HG03378 (cell line): ENCODE results near the gene KCNK1.

Experiments
- ATAC-seq: cut with Tn5 transposase; IDR thresholded peaks from one replicate; pipeline ENCODE4 v1.9.1; 2021; ENCODE audit warnings: mild to moderate bottlenecking, moderate library complexity; ENCODE audit not compliant: unreplicated experiment

Gene KCNK1

GRCh38 chr1:233613252-233614172 lies at the start of gene KCNK1:
Gene KCNK1, plus strand, starts transcription at chr1:233614106. Its CDS starts 66 bp downstream, at chr1:233614172.
- ATAC-seq: no peak

DNA sequence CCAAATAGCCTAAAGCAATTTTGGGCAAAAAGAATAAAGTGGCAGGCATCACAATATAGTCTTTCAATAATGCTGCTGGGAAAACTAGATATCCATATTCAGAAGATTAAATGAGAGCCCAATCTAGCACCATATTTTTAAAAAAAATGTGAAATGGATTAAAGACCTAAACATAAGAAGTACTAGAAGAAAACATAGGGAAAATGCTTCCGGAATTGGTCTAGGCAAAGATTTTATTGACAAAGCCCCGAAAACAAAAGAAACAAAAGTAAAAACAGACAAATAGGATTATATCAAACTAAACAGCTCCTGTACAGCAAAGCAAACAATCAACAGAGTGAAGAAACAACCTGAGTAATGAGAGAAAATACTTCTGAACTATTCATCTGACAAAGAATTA lies 48.6 kb upstream of the KCNK1 start:
- ATAC-seq: no peak

DNA sequence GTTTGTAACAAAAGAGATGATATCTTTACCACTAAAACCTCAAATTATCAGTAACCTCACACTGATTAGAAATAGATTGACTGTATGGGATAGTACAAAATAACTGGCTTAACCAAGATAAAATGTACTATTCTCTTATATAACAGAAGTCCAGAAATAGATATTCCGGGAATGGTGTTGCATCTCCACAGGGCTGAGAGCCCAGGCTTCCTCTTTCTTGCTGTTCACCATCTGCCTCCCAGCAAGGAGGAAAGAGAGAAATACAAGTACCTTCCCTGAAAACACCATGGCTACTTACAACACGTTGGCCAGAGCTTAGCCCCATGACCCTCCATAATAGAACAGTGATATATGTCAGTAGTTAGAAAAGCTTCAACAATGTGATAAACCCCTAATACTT lies 47.0 kb upstream of the KCNK1 start:
- no peak for ATAC-seq

DNA sequence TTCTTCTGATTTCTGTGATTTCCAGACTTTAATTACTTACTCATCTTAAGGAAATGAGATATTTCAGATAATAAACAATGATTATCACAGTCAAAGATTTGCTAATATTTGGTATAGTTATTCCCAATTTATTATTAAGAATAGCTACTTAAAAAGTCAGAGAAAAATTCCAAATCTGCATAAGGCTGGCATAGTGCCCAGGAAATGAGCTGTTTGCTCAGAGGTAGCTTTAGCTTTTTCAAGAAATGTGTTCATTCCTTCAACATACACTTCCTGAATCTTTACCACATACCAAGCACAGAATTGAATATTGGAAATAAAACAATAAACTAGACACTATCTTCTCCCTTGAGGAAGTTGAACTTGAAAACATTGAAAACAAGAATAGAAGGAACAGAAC lies 44.3 kb upstream of the KCNK1 start:
- no peak for ATAC-seq

- no peak for ATAC-seq
Observed at GRCh38 chr1:233570216-233570615, 43.7 kb upstream of the KCNK1 start.

DNA sequence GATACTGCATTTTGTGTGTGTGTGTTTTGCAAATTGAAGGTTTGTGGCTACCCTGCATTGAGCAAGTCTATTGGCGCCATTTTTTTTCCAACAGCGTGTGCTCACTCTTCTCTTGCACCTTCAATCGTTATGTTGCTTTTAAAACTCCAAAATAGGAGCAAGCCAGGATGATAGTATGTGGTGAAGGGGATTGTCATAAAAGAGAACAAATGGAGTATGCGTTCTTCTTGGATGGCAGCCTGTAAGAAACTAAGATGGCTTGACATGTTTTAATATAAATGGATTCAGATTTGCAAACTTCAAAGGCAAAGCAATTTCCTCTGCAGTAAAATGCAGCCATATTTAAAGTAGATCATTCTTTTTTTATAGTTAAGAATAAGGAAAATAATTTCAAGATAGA lies 43.2 kb upstream of the KCNK1 start:
- ATAC-seq: no peak

- no peak for ATAC-seq
Observed at GRCh38 chr1:233572896-233573295, 41.0 kb upstream of the KCNK1 start.

DNA sequence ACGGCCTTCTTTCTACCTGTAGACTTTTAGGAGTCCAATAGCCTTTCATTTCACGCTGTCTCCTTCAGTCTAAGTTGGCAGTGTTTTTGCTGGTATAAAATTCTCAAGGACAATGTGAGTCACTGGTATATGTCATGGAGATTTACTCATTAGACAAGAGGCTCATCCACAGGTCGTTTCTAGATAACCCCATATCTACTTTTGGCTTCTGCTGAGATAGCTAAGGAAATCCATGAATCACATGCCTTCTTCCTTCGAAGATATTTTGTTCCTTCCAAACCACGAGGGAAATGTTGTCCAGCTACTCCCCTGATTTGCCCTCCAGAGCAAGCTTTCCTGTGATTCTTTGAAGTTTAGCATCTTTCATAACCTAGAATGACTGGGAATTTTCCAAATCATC lies 38.5 kb upstream of the KCNK1 start:
- no peak for ATAC-seq

DNA sequence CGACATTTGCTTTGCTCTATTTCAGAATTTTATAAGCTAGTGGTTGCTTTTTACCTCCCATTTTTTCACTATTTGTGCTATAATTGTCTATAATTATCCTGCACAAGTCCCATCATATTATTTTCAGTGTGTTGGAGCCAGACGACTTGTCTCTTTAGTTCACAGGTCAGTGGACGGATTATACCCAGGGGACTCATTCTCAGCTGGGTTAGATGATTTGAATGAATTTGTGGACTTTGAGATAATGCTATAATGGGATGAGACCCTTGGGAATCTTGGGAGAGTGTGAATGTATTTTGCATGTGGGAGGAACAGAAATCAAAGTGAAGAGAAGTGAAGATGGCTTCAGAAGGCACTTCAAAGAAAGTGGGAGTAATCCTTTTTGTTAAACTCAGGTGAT lies 31.5 kb upstream of the KCNK1 start:
- no peak for ATAC-seq

DNA sequence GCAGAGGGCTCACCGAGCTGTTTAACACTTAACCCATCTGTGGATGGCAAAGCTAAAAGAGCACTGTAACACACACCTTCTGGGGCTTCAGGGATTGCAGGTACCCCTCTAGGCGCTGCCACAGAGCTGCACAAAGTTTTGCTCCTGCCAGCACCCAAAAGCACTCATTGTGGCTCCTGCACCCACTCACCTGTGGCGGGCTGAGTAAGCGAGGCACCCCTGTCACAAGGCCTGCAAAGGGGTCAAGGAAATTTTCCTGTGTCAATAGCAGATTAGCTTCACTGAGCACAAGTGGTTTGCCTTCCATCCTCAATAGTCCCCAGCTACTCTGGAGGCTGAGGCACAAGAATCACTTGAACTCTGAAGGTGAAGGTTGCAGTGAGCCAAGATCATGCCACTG lies 29.5 kb upstream of the KCNK1 start:
- no peak for ATAC-seq

- no peak for ATAC-seq
Observed at GRCh38 chr1:233584931-233585330, 29.0 kb upstream of the KCNK1 start.

- ATAC-seq: no peak
Observed at GRCh38 chr1:233586301-233586700, 27.6 kb upstream of the KCNK1 start.

DNA sequence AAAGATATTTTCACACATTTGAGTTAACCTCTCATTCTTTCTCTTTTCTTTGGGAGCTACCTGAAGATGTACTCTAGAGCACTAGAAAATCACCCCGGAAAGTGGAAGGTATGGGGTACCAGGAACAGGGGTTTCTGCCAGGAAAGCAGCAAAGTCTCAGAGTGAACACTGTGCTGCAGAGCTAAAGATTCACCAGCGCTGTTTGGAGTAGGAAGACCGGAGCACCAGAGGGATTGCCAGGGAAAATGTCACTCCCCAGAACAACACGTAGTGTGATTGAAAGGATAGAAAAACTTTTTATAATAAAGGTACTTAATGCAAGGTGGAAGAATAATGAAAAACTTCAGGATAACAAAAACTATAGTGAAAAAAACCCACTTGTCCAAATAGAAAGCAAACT lies 26.7 kb upstream of the KCNK1 start:
- ATAC-seq: no peak

GRCh38 chr1:233587958-233588799 lies 25.7 kb upstream of the KCNK1 start:
- no peak for ATAC-seq

- no peak for ATAC-seq
Observed at GRCh38 chr1:233597489-233597901, 16.4 kb upstream of the KCNK1 start.

- peak; percentile 85 for ATAC-seq
Observed at GRCh38 chr1:233598891-233599541, 14.9 kb upstream of the KCNK1 start.

DNA sequence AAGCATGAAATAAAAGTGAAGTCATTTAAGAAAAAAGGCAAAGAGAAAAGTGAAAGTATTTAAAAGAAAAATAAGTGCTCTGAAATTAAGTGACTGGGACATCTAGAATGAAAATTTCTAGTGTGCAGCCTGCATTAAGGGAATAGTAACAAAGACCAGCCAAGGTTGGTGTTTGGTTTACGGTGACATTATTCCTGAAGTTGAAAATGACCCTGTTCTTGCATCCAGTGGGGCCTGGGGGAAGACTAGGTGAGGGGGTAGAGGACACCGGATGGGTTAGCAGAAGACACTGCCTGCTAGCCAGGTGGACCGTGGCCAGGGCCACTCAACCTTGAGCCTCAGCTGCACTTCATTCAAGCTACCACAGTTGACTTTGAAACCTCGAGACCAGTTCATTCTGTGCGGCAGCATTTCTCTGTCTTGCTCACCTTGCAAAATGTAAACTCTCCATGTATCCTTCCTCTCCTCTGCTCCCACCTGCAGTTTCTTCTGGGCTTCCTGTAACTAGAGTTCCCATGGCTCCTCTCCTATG lies 14.3 kb upstream of the KCNK1 start:
- ATAC-seq: peak; percentile 21

- ATAC-seq: no peak
Observed at GRCh38 chr1:233600488-233600887, 13.4 kb upstream of the KCNK1 start.

- no peak for ATAC-seq
Observed at GRCh38 chr1:233603478-233603877, 10.4 kb upstream of the KCNK1 start.

GRCh38 chr1:233605205-233605604 lies 8.7 kb upstream of the KCNK1 start:
- no peak for ATAC-seq

- ATAC-seq: no peak
Observed at GRCh38 chr1:233606813-233607212, 7.1 kb upstream of the KCNK1 start.
